ENCODE data around the gene ADIPOR2.

- TF ChIP-seq, protein P1, sequence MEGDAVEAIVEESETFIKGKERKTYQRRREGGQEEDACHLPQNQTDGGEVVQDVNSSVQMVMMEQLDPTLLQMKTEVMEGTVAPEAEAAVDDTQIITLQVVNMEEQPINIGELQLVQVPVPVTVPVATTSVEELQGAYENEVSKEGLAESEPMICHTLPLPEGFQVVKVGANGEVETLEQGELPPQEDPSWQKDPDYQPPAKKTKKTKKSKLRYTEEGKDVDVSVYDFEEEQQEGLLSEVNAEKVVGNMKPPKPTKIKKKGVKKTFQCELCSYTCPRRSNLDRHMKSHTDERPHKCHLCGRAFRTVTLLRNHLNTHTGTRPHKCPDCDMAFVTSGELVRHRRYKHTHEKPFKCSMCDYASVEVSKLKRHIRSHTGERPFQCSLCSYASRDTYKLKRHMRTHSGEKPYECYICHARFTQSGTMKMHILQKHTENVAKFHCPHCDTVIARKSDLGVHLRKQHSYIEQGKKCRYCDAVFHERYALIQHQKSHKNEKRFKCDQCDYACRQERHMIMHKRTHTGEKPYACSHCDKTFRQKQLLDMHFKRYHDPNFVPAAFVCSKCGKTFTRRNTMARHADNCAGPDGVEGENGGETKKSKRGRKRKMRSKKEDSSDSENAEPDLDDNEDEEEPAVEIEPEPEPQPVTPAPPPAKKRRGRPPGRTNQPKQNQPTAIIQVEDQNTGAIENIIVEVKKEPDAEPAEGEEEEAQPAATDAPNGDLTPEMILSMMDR (IDR thresholded peaks at IDR 0.05; ENCODE audit: borderline replicate concordance, extremely low read depth, low read length, poor library complexity, severe bottlenecking): no peak
- no peak for TF ChIP-seq EZH2 (IDR thresholded peaks at IDR 0.05; ENCODE audit: borderline replicate concordance, low read depth, low read length, severe bottlenecking)
These were observed 46.9 kb upstream of the ADIPOR2 start for GRCh38 chr12:1643905-1644533.

Data from DND-41 (cell line).